CD4-positive, alpha-beta T cell treated with Interferon alpha-2 for 1 hour (primary cell): ENCODE measurements around the gene RNF128.

ENCODE experiments used
- DNase-seq, 2 donors: peaks; one replicate each; pipeline ENCODE4 v3.0.0-alpha.2; 2020 to 2022

The RNF128 gene, protein sequence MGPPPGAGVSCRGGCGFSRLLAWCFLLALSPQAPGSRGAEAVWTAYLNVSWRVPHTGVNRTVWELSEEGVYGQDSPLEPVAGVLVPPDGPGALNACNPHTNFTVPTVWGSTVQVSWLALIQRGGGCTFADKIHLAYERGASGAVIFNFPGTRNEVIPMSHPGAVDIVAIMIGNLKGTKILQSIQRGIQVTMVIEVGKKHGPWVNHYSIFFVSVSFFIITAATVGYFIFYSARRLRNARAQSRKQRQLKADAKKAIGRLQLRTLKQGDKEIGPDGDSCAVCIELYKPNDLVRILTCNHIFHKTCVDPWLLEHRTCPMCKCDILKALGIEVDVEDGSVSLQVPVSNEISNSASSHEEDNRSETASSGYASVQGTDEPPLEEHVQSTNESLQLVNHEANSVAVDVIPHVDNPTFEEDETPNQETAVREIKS

DNA sequence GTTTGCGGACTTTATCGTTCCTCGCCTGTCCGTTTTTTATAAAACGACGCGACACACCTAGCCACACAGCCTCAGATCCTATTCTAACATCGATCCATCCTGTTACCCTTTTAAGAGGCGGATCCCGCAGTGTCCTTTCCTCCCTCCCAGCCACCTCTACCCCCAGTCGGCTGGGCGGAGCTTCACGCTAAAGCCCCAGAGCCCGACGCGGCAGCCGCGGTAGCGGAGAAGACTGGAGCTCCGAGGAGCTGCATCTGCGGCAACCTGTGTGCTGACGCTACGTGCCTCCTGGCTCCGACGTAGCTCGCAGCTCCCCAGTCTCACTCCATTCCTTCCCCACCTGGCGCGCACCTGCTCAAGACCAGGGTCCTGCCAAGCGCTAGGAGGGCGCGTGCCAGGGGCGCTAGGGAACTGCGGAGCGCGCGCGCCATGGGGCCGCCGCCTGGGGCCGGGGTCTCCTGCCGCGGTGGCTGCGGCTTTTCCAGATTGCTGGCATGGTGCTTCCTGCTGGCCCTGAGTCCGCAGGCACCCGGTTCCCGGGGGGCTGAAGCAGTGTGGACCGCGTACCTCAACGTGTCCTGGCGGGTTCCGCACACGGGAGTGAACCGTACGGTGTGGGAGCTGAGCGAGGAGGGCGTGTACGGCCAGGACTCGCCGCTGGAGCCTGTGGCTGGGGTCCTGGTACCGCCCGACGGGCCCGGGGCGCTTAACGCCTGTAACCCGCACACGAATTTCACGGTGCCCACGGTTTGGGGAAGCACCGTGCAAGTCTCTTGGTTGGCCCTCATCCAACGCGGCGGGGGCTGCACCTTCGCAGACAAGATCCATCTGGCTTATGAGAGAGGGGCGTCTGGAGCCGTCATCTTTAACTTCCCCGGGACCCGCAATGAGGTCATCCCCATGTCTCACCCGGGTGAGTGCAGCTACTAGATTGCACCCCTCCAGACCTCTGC is at the start of gene RNF128:
TSS of gene RNF128 (plus strand) at position 217 of the 953 bp plus-strand sequence. CDS start at position 430, 213 bp downstream.
- DNase-seq: peak in 1 of 2 donors; percentile 13

DNA sequence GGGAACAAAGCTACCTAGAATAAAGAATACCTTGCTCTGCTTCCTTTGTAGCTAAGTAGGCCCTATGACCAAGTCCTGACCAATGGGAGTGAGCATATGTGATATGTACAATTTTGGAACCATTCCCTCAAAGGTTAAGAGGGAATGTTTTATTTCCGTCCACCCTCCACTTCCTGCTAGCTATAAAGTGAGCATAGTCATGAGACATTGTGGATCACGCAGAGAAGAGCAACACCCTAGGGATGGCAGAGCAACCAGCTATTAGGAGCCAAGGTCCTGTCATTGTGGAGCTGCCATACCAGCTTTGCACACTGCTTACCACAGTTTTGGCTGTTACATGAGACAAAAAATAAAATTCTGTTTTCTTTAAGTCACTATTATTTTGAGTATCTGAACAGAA is 45.8 kb upstream of the RNF128 start:
- no peak for DNase-seq

DNA sequence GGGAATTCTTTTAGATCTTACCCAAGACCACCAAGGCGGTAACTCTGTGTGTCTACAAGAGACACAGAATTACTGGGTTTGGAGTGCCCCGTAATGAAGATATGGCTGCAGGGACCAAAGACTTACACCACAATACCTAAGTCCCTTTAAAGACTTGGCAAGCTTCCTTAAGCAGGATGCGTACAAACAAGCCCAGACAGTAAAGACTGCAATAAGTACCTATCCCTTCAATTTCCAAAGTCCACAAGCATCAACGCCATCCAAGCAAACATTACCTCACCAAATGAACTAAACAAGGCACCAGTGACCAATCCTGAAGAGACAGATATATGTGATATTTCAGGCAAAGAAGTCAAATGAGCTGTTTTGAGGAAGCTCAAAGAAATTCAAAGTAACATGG is 42.3 kb upstream of the RNF128 start:
- DNase-seq: no peak

DNA sequence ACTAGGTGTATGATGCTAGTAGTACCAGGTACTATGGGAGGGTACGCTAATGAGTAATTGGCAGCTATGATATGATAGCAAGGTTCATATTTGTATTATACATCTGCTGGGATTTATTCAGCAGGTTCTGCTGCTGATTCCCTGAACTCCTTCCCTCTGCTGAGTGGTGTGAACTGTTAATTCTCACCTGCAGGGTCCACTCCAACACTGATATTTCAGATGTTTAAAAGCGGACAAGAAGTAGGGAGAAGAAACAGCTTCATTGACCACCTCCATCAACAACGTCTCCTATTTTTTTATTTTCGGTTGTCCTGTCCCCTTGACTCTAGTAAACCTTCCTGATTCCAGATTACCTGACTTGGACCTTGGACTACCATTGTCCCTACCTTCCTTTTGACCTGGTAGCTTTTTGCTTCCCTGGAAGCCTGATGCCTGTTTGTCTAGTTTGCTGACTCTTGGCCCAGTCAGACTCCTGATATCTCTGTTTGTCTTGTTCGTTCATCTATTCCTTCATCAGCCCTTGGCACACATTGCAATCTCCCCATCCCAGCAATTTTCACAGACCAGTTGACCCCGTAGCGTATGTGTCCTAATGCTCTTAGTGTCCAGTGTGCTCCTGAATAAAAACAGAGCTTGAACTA is 34.0 kb upstream of the RNF128 start:
- DNase-seq: no peak

DNA sequence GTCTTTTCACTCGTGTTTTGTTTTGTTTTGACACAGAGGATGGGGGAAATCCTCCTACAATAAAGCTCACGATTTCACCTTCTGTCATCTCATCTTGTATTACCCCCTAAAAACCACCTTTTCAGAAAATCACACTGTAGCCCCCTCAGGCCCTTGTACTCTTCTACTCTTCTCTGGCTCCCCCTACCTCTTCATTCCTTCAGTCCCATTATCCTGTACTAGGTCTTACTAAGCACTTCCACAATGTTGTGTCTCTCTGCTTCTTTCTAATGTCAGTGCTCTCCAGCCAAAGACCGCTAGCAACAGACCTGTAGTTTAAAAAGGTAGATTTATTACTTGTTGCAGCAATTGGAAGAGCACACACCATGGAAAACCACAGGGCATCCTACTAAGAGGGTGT is 30.0 kb upstream of the RNF128 start:
- DNase-seq: no peak

DNA sequence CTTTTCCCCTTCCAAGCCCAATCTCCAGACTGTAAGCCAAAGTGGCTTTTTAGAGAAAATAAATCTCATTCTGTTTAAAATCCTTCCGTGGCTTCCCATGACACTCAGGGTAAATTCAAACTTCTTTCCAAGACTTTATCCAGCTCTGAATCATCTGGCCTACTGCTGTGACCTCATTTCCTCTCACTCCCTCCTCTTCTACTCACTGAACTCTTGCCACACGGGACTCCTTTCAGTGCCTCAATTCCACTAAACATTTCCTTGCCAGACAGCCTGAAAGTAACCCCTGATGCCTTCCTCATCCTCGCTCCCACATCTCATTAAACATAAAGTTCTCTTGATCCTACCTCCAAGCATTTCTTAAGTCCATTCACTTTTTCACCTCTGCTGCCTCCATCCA is 27.8 kb upstream of the RNF128 start:
- DNase-seq: no peak

DNA sequence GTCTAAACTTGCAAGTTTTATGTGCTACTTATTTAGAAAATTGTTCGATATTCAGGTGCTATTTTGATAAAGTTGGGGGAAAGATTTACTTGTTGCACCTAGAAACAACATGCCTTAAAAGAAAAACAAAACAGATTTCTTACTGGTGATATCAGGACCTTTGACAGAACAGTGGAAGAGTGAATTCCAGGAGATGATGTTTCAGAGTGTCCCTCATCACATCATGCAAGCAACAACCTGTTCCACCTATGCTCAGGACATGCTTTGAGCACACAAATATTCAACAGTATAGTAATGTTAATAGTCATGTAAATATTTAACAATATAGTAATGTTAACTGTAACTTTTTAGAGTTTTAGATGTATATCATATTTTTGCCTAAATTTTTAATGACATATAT is 23.9 kb upstream of the RNF128 start:
- no peak for DNase-seq

DNA sequence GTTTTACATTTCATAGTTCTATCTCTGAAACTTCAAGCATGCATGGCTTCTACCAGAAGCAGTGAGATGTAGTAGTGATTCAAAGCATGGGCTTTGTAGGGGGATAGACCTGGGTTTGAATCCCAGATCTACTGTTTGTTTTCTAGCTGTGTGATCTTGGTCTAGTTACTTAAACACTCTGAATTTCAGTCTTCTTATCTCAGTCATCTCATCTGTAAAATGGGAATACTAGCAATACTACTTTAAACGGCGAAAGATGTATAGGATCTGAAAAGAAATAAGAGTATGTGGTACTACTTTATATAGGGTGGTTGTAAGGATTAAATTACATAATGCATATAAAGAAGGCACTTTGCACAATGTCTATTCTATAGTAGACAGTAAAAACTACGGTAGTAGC is 20.0 kb upstream of the RNF128 start:
- no peak for DNase-seq

DNA sequence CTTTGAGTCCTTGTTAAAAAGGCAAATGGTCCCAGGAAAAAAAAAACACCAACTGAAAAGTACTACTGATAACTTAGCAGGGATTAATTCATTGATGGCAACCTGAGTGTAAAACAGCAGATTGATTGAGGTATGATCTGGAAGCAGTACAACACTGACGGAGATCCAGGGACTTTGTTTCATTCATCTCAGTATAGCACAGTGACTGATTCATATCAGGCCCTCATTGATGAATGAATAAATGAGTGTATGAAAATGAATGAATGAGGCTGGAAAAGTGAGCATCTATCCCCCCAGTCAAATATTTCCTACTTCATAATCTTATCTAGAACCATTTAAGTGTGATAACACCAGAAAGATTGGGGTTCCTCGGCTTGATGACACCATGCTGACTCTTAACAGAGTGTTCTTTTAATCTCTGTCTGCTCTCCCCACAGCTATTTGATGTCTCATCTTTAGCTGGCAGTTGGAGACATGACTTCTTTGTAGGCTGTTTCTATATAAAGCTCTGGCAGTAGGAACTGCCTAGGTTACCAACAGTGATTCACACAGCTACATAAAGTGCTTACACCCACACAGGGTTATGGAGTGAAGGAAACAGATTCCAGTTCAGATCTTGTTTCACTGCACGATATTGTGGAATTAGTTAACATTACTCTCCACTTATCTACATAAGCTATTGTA is 18.6 kb upstream of the RNF128 start:
- no peak for DNase-seq

DNA sequence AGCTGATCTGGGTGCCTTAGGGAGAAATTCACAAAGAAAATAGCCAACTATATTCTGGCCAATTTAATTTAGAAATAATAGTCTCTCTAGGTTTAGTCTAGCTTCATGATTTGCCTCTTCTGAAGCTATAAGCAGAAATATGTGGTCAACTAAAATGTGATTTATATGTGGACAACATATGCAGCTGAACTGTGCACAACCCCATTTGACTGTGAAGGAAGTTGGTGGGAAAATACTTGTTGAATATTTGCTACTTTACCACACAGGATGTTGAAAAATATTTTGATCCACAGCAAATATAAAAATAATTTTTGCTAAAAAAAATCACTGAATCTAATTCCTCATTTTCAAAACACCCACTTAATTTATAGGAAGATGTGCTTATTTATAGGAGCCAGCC is 15.7 kb upstream of the RNF128 start:
- DNase-seq: no peak

DNA sequence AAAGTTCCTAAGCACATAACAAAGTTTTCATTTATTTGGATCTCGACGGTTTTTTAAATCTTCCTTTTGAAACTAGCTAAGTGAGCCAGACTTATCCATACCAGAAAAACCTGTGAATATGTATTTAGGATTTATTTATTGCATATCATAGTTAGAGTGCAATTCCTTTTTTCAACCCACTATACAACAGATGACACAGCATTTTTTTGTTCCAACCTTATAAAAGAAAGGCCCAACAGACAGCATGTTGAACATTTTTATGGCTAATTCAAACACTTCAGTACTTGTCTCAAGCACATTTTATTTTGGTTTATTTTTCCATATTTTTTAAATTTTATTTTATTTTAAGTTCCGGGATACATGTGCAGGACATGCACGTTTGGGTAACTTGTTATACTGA is 15.1 kb upstream of the RNF128 start:
- DNase-seq: no peak

DNA sequence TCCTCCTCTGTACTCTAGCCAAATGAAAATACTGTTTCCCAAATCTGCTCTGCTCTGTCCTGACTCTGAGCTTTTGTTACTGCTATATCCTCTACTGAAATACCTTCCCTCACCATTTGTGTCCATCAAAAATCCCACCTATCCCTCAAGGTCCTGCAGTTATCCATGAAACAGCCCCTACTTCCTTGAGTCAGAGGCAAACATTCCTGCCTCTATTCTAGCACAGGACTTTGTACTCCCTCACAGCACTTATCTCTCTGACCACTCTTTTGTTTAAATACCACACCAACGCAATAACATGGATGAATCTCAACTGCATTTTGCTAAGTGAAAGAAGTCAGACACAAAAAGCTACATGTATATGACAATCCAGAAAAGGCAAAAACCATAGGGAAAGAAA is 10.5 kb upstream of the RNF128 start:
- no peak for DNase-seq

DNA sequence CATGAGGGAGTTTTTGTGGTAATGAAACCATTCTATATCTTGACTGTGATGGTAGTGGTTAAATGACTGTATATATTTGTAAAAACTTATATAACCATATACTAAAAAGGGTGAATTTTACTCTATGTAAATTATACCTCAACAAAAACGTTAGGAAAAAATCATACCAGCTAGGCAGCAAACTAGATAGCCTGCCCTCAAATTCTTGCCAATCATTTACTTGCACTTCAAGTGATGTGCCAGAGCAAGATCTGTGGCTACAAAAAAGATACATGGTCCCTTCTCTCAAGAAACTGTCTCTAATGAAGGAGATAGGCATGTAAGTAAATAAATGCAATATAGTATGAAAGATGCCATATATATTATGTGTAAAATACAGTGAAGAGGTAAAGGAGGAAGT is 10.0 kb upstream of the RNF128 start:
- no peak for DNase-seq

DNA sequence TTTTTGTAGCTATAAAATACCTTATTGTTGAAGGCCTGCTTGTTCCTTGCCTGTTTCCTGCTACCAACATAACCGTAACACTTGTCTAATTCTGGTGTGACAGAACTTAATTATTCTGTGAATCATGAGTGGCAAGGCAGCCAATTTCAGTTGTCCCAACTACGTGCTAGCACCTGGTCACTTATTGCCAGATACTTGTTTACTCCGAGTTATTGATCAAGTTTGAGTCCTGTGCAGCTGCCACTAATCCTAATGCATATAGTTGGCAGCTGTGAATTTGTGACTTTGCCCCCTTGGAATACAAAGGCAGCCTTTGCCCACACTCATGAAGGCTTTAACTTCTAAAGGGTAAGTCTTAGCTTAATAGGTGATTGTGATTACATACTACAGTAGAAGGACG is 7.8 kb upstream of the RNF128 start:
- no peak for DNase-seq

DNA sequence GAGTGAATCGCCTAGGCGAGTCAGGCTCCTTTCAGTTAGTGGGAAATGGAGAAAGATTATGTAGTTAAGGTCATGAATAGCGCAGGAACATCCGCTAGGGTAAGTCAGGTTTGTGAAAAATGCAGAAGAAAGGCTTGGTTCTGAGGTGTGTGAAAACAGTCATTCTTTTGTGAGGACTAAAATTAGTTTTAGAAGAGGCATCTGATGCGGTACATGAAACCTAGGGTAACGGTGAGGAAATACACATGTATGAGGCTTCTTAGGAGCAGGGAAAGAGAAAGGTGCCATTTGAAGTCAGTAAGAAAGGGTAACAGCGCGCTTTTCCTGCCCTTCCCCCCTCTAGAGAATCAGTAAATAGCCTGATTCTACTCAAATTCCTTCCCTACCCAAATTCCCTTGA is 570 bp upstream of the RNF128 start:
- DNase-seq: no peak

DNA sequence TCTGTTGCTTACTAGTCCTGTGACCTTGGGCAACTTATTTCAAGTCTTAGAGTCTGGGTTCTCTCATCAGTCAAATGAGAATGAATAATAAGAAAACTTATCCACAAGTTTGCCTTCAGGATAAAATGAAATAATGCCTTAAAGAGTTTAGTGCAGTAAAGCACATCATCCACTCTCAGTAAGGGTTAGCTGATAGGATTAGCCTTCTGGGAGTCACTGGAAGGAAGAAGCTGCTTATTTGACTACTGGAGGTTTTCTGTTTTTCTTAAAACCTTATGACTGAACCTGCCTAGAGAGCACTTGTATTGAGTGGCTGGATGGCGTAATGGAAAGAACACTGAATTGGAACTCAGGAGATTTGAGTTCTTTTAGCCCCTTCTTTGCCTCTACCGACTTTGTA is 1.8 kb downstream of the RNF128 start:
- DNase-seq: no peak

DNA sequence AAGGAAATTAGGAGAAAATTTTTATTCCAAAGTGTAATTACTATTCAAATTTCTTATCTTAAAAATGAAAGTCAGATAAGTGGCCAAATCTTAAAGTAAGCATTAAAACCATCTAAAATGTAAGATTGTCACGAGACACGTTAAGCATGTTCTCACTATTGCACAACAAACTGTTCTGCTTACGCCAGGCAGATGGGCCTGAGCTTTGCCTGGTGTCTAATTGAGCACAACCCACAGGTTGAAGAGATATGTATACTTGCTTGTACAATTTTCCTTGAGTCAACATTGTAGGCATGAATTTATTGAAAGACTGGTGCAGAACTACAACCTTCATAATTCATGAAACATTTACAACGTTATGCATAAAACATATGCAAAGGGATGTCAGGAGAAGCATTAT is 3.9 kb downstream of the RNF128 start:
- no peak for DNase-seq

DNA sequence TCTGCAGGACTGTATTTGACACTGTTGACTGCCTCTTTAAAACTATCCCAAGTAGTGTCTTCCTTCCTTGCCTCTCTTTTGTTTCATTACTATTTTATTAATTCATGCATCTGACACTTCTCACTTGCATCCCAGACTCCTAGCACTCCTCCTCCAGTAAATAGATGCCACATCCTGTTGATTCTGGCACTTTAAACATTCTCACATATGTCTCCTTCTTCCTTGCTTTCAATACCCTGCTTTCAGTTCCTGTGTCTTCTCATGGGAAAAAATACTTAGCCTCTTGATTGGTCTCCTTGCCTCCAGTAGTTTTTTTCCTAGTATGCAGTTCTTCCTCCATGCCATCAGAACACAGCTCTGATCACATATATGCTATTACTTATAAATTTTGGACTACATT is 5.1 kb downstream of the RNF128 start:
- DNase-seq: no peak

DNA sequence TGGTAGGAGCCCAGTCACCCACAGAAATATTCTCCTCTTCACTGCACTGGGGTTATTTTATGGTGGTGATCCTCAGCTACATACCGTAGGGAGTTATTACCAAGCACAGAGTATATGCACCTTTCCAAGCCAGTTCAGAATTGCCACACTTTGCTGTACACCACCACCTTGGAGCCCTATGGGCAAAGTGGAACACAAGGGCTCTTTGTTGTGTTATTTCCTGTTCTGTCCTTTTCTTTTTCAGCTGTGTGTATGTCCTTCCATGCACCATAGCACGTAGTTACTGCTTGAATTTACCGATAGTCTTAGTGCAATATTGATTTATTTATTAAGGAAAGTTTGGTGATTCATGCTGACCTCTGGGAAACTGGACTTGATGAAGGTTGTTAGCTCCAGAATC is 8.3 kb downstream of the RNF128 start:
- no peak for DNase-seq

DNA sequence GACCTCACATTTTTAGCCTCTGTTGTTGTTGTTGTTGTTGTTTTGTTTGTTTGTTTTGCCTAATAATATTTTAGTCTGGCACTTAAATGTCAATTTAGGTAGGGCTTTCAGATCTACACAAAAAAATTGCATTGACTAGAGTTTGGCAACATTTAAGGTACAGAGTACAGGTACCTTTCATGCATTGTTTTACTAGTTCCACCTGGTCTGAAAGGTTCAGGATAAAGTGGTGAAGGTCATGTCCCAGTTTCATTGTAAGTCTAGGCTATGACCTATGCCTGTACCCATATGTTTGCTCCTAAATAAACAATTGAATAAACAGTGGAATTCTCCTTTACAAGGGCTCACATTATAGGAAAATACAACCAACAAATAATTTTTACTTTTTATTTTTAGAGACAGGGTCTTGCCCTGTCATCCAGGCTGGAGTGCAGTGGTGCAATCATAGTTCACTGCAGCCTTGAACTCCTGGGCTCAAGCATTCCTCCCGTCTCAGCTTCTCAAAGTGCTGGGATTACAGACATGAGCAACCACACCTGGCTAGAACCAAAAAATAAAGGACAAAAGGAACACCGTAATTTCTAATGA is 13.8 kb downstream of the RNF128 start:
- no peak for DNase-seq

DNA sequence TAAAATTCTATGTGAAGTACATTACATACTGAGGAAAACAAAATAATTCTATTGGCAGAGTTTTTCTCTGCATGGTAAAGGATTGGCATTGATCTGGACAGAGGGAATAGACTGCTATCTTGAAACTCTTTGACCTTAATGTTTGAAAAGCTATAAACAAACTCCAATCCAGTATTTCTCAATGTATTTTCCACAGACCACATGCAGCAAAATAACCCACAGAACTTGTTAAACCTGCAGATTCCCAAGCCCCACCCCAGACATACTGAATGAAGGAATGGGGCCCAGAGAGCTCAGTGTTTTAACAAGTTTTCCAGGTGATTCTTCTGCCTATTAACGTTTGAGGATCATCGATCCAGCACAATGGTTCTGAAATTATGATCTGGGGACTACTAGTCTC is 15.7 kb downstream of the RNF128 start:
- no peak for DNase-seq

DNA sequence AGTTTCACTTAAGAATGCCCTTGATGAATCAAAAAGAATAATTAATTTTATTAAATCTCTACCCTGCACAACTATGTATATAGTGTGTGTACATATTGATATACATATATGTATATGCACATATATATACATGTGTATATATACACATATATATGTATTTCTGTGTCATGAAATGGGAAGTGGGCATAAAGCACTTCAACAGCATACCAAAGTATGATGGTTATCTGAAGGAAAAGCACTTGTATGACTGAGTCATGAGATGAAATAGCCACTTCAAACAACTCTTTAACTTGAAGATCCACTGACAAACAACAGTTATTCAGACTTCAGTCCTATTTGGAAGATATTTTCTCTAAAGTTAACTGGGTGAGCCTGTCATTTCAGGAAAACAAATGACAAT is 16.3 kb downstream of the RNF128 start:
- DNase-seq: no peak

DNA sequence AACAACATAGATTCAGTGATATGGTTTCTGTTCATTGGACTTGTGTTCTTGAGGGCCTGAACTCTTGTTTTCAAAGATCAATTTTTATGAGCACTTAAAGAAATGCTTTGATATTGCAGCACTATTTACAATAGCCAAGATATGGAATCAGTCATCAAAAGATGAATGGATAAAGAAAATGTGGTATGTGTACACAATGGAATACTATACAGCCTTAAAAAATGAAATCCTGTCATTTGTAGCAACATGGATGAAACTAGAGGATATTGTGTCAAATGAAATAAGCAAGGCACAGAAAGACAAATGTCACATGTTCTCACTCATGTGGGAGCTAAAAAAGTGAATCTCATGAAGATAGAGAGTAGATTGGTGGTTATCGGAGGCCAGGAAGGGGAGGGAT is 21.9 kb downstream of the RNF128 start:
- DNase-seq: no peak
